Peyer's patch (tissue), 4 donors: ENCODE measurements around the gene TMPRSS11F. TPM values are rescaled to one million over a fixed set of nuclear protein-coding genes. Genes with fewer than 3 reads are reported as not detected.
"Not testable (repeated sequence)": the region's sequence is repeated elsewhere in the genome, so short reads cannot be mapped to it uniquely, and the experiment has no call there.

ENCODE experiments used
- DNase-seq, 3 donors: peaks; one replicate each; pipeline ENCODE4 v3.0.0-alpha.2; 2017 to 2019
- H3K27ac ChIP-seq, 4 donors: fragments of 200-600 bp; sonication (generic); one replicate each; pipeline ENCODE4 v1.5.1; 2016 to 2019
- H3K27me3 ChIP-seq, 2 donors: fragments of 200-600 bp; sonication (generic); one replicate each; pipeline ENCODE4 v1.5.1; 2019
- H3K36me3 ChIP-seq, 3 donors: fragments of 200-600 bp; sonication (generic); one replicate each; pipeline ENCODE4 v1.5.1; 2016 to 2019
- H3K4me1 ChIP-seq, 4 donors: fragments of 200-600 bp; sonication (generic); one replicate each; pipeline ENCODE4 v1.5.1; 2016 to 2019
- H3K4me3 ChIP-seq, 4 donors: fragments of 200-600 bp; sonication (generic); 1 replicate in 3 of 4; 2 replicates in 1 of 4; pipeline ENCODE4 v1.5.1; 2016 to 2019; ENCODE audit warnings: mild to moderate bottlenecking in 1 of 4
- H3K9me3 ChIP-seq, 4 donors: fragments of 200-600 bp; sonication (generic); one replicate each; pipeline ENCODE4 v1.5.1; 2016 to 2019; ENCODE audit warnings: mild to moderate bottlenecking in 1 of 4
- CTCF ChIP-seq, 6 experiments: fragments of 450-650 bp in 4 of 6; fragments of 200-600 bp in 2 of 6; sonication (generic) in 1 of 6; IDR thresholded peaks; one replicate each; pipeline ENCODE4 v1.5.1; 2017 to 2019; ENCODE audit warnings: antibody characterized with exemption in 6 of 6, mild to moderate bottlenecking in 3 of 6, moderate library complexity in 1 of 6
- POLR2A ChIP-seq, 2 donors: fragments of 450-650 bp; IDR thresholded peaks; one replicate each; pipeline ENCODE4 v1.5.1; 2017; ENCODE audit warnings: antibody characterized with exemption in 2 of 2, mild to moderate bottlenecking in 2 of 2, moderate library complexity in 2 of 2
- total RNA-seq, 4 donors: library from RNA; depleted of rRNA; stranded (reverse); fragments of >200 nt; gene quantifications; one replicate each; pipeline ENCODE4 v1.1.0, GENCODE V29; 2016

Gene TMPRSS11F
- total RNA-seq, result not detected

- Histone ChIP-seq H3K4me1 (no peaks in the 10 kb centered on the region), H3K4me3 (no peak within 1 kb of the TSS), H3K9me3 (no peaks in the 10 kb centered on the region), H3K27ac (no peak within 1 kb of the TSS), H3K27me3 (no peaks in the 10 kb centered on the region), H3K36me3 (no peaks in the 10 kb centered on the region)
- DNase-seq, result no peak
- TF ChIP-seq CTCF (IDR thresholded peaks at IDR 0.05) (no peak), POLR2A (IDR thresholded peaks at IDR 0.05) (no peak)
Observed at GRCh38 chr4:68129793-68130192, at the start of gene TMPRSS11F. Gene TMPRSS11F (minus strand): TSS chr4:68129869. CDS start chr4:68129820, 49 bp downstream.

- TF ChIP-seq CTCF (IDR thresholded peaks at IDR 0.05) (no peak), POLR2A (IDR thresholded peaks at IDR 0.05) (no peak)
- H3K27me3 ChIP-seq, result no peaks in the 10 kb centered on the region
- DNase-seq, result no peak
- no peak overlapping the region for H3K27ac ChIP-seq
- no peaks in the 10 kb centered on the region for H3K9me3 ChIP-seq
- H3K4me1 ChIP-seq, result no peaks in the 10 kb centered on the region
- H3K36me3 ChIP-seq, result no peaks in the 10 kb centered on the region
- no peak overlapping the region for H3K4me3 ChIP-seq
Observed at GRCh38 chr4:68176904-68177303, 47.2 kb upstream of the TMPRSS11F start.

GRCh38 chr4:68176500-68176899 is 46.8 kb upstream of the TMPRSS11F start:
- no peak overlapping the region for H3K27ac ChIP-seq
- H3K9me3 ChIP-seq, result no peaks in the 10 kb centered on the region
- TF ChIP-seq CTCF (IDR thresholded peaks at IDR 0.05), result no peak
- no peak for TF ChIP-seq POLR2A (IDR thresholded peaks at IDR 0.05)
- no peaks in the 10 kb centered on the region for H3K36me3 ChIP-seq
- H3K27me3 ChIP-seq, result no peaks in the 10 kb centered on the region
- no peak overlapping the region for H3K4me3 ChIP-seq
- no peak for DNase-seq
- no peaks in the 10 kb centered on the region for H3K4me1 ChIP-seq

- Histone ChIP-seq H3K27ac (no peak overlapping the region), H3K9me3 (no peaks in the 10 kb centered on the region), H3K36me3 (no peaks in the 10 kb centered on the region), H3K27me3 (no peaks in the 10 kb centered on the region), H3K4me1 (no peaks in the 10 kb centered on the region), H3K4me3 (no peak overlapping the region)
- TF ChIP-seq CTCF (IDR thresholded peaks at IDR 0.05) (peak in 4 of 6 experiments; percentile 31 to 37 (median 32)), POLR2A (IDR thresholded peaks at IDR 0.05) (no peak)
- DNase-seq, result no peak
Observed at GRCh38 chr4:68175562-68176155, 46.0 kb upstream of the TMPRSS11F start.

GRCh38 chr4:68174389-68174788 is 44.7 kb upstream of the TMPRSS11F start:
- H3K4me1 ChIP-seq, H3K9me3 ChIP-seq, H3K4me3 ChIP-seq, H3K36me3 ChIP-seq, H3K27me3 ChIP-seq, H3K27ac ChIP-seq, DNase-seq: not testable (repeated sequence)

- not testable (repeated sequence) for H3K27ac ChIP-seq, H3K4me3 ChIP-seq, H3K36me3 ChIP-seq
Observed at GRCh38 chr4:68172147-68172546, 42.5 kb upstream of the TMPRSS11F start.

GRCh38 chr4:68167706-68168105 is 38.0 kb upstream of the TMPRSS11F start:
- Histone ChIP-seq H3K4me3 (no peak overlapping the region), H3K27ac (no peak overlapping the region), H3K4me1 (no peaks in the 10 kb centered on the region), H3K27me3 (no peaks in the 10 kb centered on the region), H3K9me3 (no peaks in the 10 kb centered on the region), H3K36me3 (no peaks in the 10 kb centered on the region)
- DNase-seq, result no peak
- TF ChIP-seq POLR2A (IDR thresholded peaks at IDR 0.05) (no peak), CTCF (IDR thresholded peaks at IDR 0.05) (no peak)

More at GRCh38 chr4:68172147-68172546, 42.5 kb upstream of the TMPRSS11F start:
- H3K9me3 ChIP-seq, H3K27me3 ChIP-seq, DNase-seq, H3K4me1 ChIP-seq: not testable (repeated sequence)
